H7 (cell line): ENCODE data around the gene DMTF1. TPM values are rescaled to one million over a fixed set of nuclear protein-coding genes. Genes with fewer than 3 reads are reported as not detected.

Experiments
- DNase-seq: peaks from one replicate; pipeline ENCODE4 v3.0.0; 2012
- H3K27me3 ChIP-seq: 2 replicates; pipeline ENCODE4 v1.6.0; 2011; ENCODE audit warnings: mild to moderate bottlenecking, low read length; ENCODE audit not compliant: control insufficient read depth, insufficient read depth
- H3K36me3 ChIP-seq: replicated peaks from 2 replicates; pipeline ENCODE4 v1.5.1; 2011; ENCODE audit warnings: low read length; ENCODE audit not compliant: control insufficient read depth, insufficient read depth
- H3K4me3 ChIP-seq: 2 replicates; pipeline ENCODE4 v1.5.1; 2011; ENCODE audit warnings: low read depth, mild to moderate bottlenecking, control low read depth, low read length, moderate library complexity; ENCODE audit not compliant: insufficient read depth
- total RNA-seq: library from RNA; depleted of rRNA; stranded (reverse); fragments of >200 nt; shearing (Covaris generic); gene quantifications from 2 replicates; pipeline ENCODE4 v1.2.3, GENCODE V29; 2014

The DMTF1 gene
- total RNA-seq, 1 experiment from 2014 or later = 70.7 TPM

DNA sequence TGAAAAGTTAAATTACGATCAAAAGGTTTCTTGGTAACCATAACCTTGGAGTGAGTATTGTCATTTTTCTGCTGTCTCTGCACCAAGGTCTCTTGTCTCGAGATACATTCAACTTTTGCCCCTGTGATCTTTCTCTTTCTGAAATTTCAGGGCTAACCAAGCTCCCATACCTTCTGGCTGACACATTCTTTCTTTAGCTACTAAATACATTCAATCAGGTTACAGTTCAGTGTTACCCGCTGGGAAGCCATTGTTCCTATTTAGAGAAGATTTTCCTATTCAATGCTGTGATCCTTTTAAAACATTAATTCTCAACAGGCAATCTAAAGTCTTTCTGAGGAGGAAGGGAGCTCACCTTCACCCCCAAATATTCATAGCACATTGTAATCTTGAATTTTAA is 22.9 kb upstream of the DMTF1 start:
- Histone ChIP-seq H3K4me3 (no peak overlapping the region), H3K27me3 (no peaks in the 10 kb centered on the region), H3K36me3 (no peaks in the 10 kb centered on the region)
- DNase-seq = peak; percentile 11

DNA sequence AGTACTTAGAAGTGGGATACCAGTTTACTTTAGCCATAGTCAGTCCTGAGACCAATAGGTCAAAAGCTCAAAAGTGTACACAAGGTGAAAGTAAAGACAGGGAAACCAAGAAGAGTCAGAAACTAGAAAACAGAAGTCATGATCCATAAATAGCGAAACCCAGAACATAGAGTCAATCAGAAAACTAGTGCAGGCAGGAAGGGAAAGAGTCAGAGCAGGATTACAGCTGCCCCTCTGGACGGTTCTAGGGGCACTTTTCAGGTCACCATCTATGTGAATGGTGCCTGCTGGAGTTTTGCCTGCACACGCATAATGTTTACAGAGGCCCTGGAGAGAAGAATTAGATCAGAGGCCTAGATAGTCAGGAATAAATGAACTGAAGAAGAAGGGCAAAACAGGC is 22.4 kb upstream of the DMTF1 start:
- Histone ChIP-seq H3K27me3 (no peaks in the 10 kb centered on the region), H3K4me3 (no peak overlapping the region), H3K36me3 (no peaks in the 10 kb centered on the region)
- DNase-seq = no peak

DNA sequence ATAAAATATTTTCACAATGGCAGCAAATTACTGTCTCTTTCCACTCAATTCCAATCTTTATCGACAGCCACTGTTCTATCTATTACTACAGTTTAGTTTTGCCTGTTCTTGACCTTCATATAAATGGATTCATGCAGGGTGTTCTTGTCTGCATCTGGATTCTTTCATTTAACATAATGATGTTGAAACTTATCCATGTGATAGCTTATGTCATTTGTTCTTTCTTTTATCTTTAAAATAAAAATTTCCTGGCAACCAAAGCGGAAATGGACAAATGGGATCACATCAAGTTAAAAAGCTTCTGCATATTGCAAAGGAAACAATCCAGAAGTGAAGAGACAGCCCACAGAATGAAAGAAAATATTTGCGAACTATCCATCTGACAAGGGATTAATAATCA is 20.5 kb upstream of the DMTF1 start:
- no peaks in the 10 kb centered on the region for H3K27me3 ChIP-seq
- H3K36me3 ChIP-seq = no peaks in the 10 kb centered on the region
- no peak overlapping the region for H3K4me3 ChIP-seq
- DNase-seq = no peak

DNA sequence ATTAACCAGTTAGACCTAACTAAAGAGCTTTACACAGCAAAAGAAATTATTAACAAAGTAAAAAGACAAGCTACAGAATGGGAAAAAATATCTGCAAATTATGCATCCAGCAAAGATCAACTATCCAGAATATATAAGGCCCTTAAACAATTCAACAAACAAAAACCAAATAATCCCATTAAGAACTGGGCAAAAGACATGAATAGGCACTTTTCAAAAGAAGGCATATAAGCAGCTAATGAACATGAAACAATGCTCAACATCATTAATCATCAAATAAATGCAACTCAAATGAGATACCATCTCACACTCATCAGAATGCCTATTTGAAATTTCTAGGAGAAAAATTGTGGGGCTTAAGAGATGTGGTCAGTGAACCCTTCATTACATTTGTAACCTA is 15.0 kb upstream of the DMTF1 start:
- H3K36me3 ChIP-seq = no peaks in the 10 kb centered on the region
- H3K27me3 ChIP-seq = no peaks in the 10 kb centered on the region
- no peak for DNase-seq
- no peak overlapping the region for H3K4me3 ChIP-seq

DNA sequence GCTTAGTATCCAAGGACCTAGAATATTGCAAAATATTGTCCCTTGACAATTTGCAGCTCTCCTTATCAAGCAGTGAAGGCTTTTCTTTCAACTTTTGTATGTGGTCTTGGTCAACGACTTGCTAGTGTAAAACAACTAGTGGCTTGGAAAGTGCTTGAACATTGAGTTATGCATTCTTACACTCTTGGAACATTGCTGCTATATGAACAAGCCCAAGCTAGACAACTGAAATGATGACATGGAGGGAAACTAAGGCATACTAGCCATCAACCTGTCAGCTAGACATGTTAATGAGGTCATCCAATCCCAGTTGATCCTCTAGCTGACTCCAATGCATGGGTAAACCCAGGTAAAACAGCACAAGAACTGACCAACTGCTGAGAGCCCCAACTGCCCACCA is 12.7 kb upstream of the DMTF1 start:
- Histone ChIP-seq H3K36me3 (no peaks in the 10 kb centered on the region), H3K27me3 (no peaks in the 10 kb centered on the region), H3K4me3 (no peak overlapping the region)
- DNase-seq = no peak

DNA sequence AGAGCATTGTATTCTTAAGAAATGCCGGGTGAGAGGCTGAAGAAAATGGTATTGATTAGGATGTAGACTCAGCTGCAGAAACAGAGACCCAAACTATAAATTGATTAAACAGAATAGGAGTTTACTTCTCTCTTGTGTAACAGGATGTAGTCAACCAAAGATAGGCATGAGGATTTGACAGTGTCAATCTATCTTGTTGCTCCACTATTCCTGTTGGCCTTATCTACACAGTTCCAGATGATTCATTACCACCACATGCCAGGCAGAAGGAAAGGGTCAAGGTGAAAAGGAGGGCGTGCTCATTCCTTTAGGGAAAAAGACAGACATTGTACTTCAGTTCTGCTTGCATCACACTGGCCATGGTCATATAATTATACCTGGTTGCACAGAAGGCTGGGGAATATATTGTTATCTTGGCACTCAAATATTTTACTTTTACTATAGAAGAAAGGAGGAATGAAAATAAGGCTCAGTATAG is 11.9 kb upstream of the DMTF1 start:
- Histone ChIP-seq H3K36me3 (no peaks in the 10 kb centered on the region), H3K27me3 (no peaks in the 10 kb centered on the region), H3K4me3 (no peak overlapping the region)
- DNase-seq = no peak

DNA sequence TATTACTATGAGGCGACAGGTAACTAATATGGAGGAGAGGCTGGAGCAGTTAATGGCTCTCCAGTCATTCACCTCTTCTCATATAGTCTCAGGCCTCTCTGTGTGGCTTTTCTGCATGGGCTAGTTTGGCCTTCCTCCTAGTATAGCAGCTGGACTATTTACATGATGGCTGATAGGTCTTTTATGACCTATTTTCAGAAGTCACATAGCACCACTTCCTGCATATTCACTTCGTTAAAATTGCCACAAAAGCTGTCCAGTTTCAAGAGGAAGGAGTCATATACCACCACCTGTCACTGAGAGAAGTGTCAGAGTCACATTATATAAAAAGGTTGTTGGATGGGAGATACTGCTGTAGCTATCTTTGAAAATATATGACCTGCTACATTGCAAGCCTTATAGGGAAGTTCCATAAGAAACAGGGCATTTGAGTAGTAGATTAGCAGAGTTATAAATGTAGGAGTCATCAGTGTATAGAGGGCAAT is 8.0 kb upstream of the DMTF1 start:
- no peaks in the 10 kb centered on the region for H3K27me3 ChIP-seq
- no peak overlapping the region for H3K4me3 ChIP-seq
- H3K36me3 ChIP-seq = no peaks in the 10 kb centered on the region
- DNase-seq = no peak

DNA sequence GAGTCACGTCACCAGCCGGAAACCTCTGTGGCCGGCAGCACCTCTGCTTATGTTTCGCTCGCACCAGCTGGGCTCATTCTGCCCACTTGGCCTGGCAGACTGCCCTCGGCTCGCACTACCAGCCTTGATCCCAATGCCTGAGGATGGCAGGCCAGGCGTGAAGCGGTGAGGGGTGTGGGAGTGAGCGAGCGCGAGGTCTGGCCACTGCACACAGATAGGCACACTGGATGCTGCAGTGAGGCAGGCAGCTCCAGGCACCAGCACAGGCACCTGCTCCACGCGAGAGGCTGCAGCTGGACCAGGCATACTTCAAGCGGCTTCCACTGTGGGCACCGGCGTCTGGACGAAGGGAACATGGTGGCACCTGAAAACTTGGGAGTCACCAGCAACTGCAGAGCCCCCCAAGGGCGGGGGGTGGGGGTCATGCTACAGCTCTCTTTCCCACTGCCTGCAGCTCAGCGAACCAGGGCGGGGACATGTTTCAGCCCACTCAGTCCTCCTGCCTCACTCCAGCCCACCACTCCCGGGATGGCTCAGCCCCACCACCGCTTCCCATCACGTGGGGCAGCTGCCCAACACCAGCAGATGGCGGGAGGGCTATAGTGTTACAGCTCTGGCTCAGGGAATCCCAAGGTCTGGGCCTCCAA is 5.4 kb upstream of the DMTF1 start:
- H3K4me3 ChIP-seq = no peak overlapping the region
- no peaks in the 10 kb centered on the region for H3K36me3 ChIP-seq
- DNase-seq = peak; percentile 17
- no peaks in the 10 kb centered on the region for H3K27me3 ChIP-seq

DNA sequence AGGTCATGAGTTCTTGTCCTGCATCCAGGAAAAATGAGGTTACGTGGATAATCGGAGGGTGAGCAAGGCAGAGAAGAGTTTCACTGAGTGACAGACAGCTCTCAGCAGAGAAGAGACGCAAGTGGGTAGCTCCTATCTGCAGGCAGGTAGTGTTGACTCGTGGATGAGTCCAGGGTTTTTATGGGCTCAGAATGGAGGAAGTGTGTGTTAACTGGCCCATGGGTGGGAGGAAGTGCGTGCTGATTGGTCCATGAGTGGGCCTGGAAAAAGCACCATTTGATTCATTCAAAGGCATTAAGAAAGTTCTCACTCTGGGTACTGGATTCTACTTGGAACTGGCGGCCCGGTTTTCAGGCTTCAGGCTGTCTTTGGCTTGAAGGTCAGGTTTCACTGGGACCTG is 4.8 kb upstream of the DMTF1 start:
- no peaks in the 10 kb centered on the region for H3K27me3 ChIP-seq
- DNase-seq = no peak
- no peak overlapping the region for H3K4me3 ChIP-seq
- H3K36me3 ChIP-seq = no peaks in the 10 kb centered on the region

DNA sequence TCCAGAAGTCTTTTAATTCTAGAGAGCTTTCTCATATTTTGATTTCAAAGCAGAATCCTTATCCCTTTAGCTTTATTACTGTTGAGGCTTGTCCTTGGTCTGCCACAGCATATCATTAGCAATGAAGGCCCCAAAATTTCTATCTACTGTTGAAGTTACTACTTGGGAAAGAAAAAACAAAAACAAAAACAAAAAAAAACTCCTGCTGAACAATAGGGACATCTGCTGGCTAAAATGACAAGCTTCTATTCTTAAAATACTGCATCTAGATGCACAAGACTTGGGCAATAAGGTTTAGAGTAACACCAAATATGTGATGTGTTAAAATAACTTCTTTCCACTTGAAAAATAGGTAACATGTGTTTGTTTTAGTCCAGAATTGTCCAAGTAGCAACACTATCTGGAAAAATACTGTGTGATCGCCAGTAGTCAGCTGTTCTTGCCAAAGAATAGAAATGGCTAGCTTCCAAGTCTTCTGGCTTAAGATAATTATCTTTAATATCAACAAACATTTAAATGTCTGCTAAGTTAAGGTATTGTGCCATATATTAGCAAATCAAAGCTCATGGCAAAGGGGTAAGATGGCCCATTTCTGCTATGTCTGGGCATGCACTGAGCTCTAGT is 3.8 kb upstream of the DMTF1 start:
- Histone ChIP-seq H3K36me3 (no peaks in the 10 kb centered on the region), H3K27me3 (no peaks in the 10 kb centered on the region), H3K4me3 (no peak overlapping the region)
- peak; percentile 23 for DNase-seq

DNA sequence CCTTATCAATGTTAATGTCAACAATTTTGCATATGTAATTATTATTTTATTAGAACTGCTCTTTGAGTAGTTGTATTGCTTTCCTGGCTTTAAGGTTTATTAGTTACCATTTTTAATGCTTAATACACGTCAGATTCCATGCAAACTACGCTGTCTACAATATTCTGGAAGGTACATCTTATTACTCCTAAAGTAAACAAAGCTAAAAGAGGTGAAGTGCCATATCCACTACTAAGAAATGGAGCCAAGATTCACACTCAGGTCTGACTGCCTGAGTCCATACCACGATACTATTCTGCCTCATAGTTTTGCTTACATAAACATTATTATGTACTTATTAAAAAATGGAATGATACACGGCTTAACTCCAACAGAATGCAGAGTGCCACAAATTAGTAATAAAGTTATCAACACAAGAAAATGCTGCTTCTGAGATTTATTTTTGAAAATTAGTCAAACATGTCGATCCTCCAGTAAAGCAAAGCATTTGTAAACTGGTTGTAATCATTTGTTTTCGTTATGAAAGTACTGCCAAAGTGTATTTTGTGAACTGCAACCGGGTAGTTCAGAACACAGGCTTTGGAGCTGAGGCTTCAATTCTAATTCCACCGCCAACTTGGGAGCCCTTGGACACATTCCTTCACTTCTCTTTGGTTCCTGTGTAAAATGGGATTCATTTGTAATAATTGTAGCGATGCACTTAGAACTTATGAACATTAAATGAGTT is 1.1 kb upstream of the DMTF1 start:
- no peak for DNase-seq
- H3K36me3 ChIP-seq = no peaks in the 10 kb centered on the region
- H3K4me3 ChIP-seq = peak overlapping the region; percentile 89
- H3K27me3 ChIP-seq = no peaks in the 10 kb centered on the region

DNA sequence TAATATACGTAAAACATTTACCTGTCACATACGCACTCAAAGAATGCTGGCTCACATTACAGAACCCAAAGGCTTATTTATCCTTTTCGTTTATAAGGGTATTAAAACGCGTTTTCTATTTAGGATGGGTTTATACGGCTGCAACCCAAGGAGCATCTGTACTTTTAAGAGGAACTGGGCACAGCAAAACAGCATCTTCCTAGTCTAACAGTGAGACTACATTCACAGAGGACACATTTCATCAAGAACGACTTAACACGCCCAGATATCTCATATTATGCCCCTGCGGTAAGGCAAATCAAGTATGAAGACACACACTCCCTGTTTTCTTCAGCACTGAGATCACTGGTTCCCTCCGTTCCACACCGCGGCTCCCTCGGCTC is 533 bp upstream of the DMTF1 start:
- DNase-seq = no peak
- H3K4me3 ChIP-seq = peak overlapping the region; percentile 89
- no peaks in the 10 kb centered on the region for H3K27me3 ChIP-seq
- H3K36me3 ChIP-seq = no peaks in the 10 kb centered on the region

DNA sequence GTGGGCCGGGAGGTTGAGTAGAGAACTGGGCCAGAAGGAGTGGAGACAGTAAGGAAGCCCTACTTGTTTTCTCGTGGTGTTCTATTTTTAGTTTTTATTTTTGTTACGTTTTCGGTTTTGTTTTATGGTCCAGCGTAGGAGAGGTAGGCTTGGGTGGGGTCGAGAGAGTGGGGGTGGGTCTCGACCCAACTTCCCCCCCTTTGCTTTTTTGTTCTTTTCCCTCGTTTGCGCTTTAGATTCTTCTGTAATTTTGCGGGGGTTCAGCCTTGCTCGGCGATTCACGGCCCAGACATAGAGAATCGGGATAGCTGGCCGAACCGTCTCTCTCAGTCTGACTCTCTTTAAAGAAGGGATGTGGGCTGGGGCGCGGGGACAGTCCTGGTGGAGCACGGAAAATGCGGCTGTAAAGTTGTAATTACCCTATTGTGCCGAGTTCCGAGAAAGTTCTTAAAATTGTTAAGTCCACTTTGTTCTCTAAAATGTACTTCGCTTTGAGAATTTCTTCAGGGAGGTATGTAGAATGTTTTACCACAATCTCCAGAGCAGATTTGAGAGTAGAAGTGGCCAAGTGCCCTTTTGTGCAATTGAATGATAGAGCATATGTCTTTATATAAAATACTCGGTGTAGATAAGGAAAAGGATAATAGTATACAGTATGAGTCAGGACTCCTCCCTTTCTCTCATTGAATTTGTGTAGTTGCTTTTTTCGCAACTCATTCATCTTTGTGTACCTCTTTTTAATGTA is 816 bp downstream of the DMTF1 start:
- Histone ChIP-seq H3K4me3 (peak overlapping the region; percentile 89), H3K36me3 (no peaks in the 10 kb centered on the region), H3K27me3 (no peaks in the 10 kb centered on the region)
- DNase-seq = no peak

DNA sequence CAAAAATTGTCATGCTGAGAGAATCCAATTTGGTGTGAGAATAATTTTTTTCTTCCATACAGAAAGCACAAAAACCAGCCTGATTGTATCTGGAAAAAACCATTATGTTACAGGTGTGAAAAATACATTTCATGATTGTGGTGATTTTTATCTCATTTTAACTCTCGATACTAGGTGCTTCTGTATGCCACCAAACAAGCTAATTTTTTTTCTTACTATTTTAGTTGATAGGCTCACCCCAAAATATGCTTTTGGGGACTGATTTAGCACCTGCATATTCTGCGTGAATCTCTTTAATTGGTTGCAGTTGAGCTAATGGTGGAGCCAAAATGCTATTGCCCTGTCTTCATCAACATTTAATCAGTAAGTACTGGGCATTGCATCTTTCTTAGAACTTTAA is 1.9 kb downstream of the DMTF1 start:
- no peaks in the 10 kb centered on the region for H3K27me3 ChIP-seq
- DNase-seq = no peak
- peak overlapping the region; percentile 6; the same call in 1 of the 2 replicates for H3K4me3 ChIP-seq
- no peaks in the 10 kb centered on the region for H3K36me3 ChIP-seq
